Activated CD8-positive, alpha-beta T cell treated with anti-CD3 and anti-CD28 coated beads for 36 hours (primary cell): ENCODE data around the gene NDUFB7. TPM values are rescaled to one million over a fixed set of nuclear protein-coding genes. Genes with fewer than 3 reads are reported as not detected.
A peak's percentile ranks its signal among the peaks of the same experiment; 100 is the strongest.

ENCODE experiments used
- ATAC-seq: fragments of 200-7000 bp; cut with Tn5 transposase; one replicate; pipeline ENCODE4 v1.10.0; 2021; ENCODE audit warnings: mild to moderate bottlenecking, moderate library complexity
- CTCF ChIA-PET: fragments of 350-600 bp; sonication (Branson Sonifier 250); formaldehyde crosslinking; loops from one replicate; lab custom pipeline; 2021; ENCODE audit warnings: antibody characterized with exemption; lab: Charles Lee
- POLR2A ChIA-PET: fragments of 350-600 bp; sonication (Branson Sonifier 250); formaldehyde crosslinking; loops from one replicate; lab custom pipeline; 2021; ENCODE audit warnings: antibody characterized with exemption; lab: Charles Lee
- DNase-seq: peaks from one replicate; pipeline ENCODE4 v3.0.0-alpha.2; 2020
- H3K27ac Mint-ChIP-seq: one replicate; pipeline ENCODE4 v1.8.0; 2021; ENCODE audit warnings: mild to moderate bottlenecking, mixed read lengths
- H3K27me3 Mint-ChIP-seq: one replicate; pipeline ENCODE4 v1.8.0; 2021; ENCODE audit warnings: mixed read lengths
- H3K36me3 Mint-ChIP-seq: one replicate; pipeline ENCODE4 v1.8.0; 2021; ENCODE audit warnings: low read depth, mixed read lengths
- H3K4me1 Mint-ChIP-seq: one replicate; pipeline ENCODE4 v1.8.0; 2021; ENCODE audit warnings: low read depth, mixed read lengths
- H3K4me3 Mint-ChIP-seq: one replicate; pipeline ENCODE4 v1.8.0; 2021; ENCODE audit warnings: mild to moderate bottlenecking, moderate library complexity, mixed read lengths
- H3K9me3 Mint-ChIP-seq: one replicate; pipeline ENCODE4 v1.8.0; 2021; ENCODE audit warnings: mixed read lengths
- intact Hi-C: fragments of 100-400 bp; cut with micrococcal nuclease; formaldehyde crosslinking; loops from one replicate; pipeline ENCODE4 v1.10.0; 2022
- total RNA-seq, 2 experiments: library from RNA; stranded (reverse); gene quantifications; one replicate each; pipeline ENCODE4 v1.2.3, GENCODE V29; 2021
- TF ChIP-seq, protein P1 (sequence below): fragments of 200-600 bp; IDR thresholded peaks from one replicate; pipeline ENCODE4 v1.8.0; 2022; ENCODE audit warnings: antibody characterized with exemption, mild to moderate bottlenecking

NDUFB7 gene
- total RNA-seq, 2 experiments from 2014 or later, result 123 to 135 TPM

DNA sequence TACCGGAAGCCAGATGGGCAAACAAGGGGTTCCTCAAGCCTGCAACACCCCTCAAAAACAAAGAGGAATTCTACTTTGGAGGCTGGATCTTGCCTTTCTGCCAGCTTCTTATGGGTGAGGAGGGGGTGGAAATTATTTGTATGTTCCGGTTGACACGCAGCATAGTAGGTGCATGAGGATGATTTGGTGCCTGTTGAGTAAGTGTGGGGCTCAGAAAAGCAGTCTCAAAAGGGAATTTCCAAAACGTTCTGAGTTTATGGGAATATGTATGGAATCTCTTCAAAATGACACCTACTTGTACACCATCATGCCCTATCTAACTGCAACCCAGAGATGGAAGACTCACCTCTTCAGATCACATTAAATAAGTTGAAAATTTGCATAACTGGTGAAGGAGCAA is 45.4 kb downstream of the NDUFB7 start:
- H3K27me3 Mint-ChIP-seq, result no peaks in the 10 kb centered on the region
- CTCF ChIA-PET, result interaction anchor here (1.4 to 1.5 kb wide), 2 partner anchors 21 to 120 kb away, joined by 3 to 6 read pairs; no protein-coding TSS in a partner anchor
- H3K4me1 Mint-ChIP-seq, result peaks cover 38% of the 10 kb centered on the region
- ATAC-seq (no peak), DNase-seq (no peak)
- POLR2A ChIA-PET, result interaction anchor here (0.6 to 0.9 kb wide), 2 partner anchors 12 to 162 kb away, joined by 3 read pairs; no protein-coding TSS in a partner anchor
- H3K36me3 Mint-ChIP-seq, result peaks cover 2% of the 10 kb centered on the region
- TF ChIP-seq, protein P1, sequence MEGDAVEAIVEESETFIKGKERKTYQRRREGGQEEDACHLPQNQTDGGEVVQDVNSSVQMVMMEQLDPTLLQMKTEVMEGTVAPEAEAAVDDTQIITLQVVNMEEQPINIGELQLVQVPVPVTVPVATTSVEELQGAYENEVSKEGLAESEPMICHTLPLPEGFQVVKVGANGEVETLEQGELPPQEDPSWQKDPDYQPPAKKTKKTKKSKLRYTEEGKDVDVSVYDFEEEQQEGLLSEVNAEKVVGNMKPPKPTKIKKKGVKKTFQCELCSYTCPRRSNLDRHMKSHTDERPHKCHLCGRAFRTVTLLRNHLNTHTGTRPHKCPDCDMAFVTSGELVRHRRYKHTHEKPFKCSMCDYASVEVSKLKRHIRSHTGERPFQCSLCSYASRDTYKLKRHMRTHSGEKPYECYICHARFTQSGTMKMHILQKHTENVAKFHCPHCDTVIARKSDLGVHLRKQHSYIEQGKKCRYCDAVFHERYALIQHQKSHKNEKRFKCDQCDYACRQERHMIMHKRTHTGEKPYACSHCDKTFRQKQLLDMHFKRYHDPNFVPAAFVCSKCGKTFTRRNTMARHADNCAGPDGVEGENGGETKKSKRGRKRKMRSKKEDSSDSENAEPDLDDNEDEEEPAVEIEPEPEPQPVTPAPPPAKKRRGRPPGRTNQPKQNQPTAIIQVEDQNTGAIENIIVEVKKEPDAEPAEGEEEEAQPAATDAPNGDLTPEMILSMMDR, result no peak
- intact Hi-C loops, result no loop called here
- H3K27ac Mint-ChIP-seq, result no peak overlapping the region
- no peaks in the 10 kb centered on the region for H3K9me3 Mint-ChIP-seq
- no peak overlapping the region for H3K4me3 Mint-ChIP-seq

DNA sequence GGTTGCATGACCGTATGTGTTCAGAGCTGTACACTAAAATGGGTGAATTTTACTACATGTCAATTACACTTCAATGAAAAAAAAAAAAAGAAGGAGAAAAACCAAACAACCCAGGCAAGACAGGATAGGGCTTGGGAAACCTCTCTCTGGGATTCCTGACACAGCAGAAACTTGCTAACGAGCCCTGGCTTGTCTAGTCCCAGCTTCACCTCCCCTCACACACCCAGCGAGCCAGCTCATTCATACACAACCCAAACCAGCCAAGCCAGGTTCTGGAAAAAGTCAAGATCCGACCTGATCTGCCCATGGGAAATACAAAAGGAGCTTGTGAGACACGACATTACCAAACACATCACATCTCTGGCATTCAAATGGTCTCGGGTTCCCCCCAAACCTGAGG is 46.1 kb downstream of the NDUFB7 start:
- H3K4me3 Mint-ChIP-seq, result no peak overlapping the region
- intact Hi-C loops, result no loop called here

DNA sequence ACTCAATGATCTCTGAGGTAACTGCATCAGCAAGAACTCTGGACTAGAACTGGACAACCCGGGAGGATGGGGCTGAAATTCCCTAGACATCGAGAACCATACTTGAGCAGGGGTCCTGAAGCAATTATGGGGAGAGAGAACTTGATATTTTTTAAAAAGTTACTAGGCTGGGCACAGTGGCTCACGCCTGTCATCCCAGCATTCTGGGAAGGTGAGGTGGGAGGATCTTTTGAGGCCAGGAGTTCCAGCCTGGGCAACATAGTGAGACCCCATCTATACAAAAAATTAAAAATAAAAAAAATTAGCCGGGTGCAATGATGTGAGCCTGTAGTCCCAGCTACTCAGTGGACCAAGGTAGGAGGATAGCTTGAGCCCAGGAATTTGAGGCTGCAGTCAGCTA is 51.3 kb downstream of the NDUFB7 start:
- POLR2A ChIA-PET, result interaction anchor here (1.0 kb wide), 1 partner anchor 22 kb away, joined by 3 read pairs; no protein-coding TSS in a partner anchor
- no peak for DNase-seq
- intact Hi-C loops, result no loop called here
- no peak for ATAC-seq
- Mint-ChIP-seq H3K36me3 (peaks cover 22% of the 10 kb centered on the region), H3K9me3 (no peaks in the 10 kb centered on the region), H3K4me1 (peaks cover 56% of the 10 kb centered on the region), H3K4me3 (no peak overlapping the region), H3K27me3 (no peaks in the 10 kb centered on the region), H3K27ac (peak overlapping the region; percentile 95)
- CTCF ChIA-PET, result interaction anchor here (1.2 to 1.3 kb wide), 3 partner anchors 14 to 51 kb away, joined by 3 to 5 read pairs (median 3); partner anchors contain the start of gene NDUFB7
- TF ChIP-seq, protein P1, result no peak

More for the DNA sequence above, 46.1 kb downstream of the NDUFB7 start:
- no peak for ATAC-seq
- TF ChIP-seq, protein P1, result no peak
- ChIA-PET CTCF (interaction anchor here (0.8 to 1.5 kb wide), 3 partner anchors 21 to 119 kb away, joined by 3 to 6 read pairs (median 3); no protein-coding TSS in a partner anchor), POLR2A (interaction anchor here (0.6 to 0.9 kb wide), 2 partner anchors 12 to 163 kb away, joined by 3 read pairs; no protein-coding TSS in a partner anchor)
- Mint-ChIP-seq H3K4me1 (peaks cover 34% of the 10 kb centered on the region), H3K27ac (no peak overlapping the region), H3K9me3 (no peaks in the 10 kb centered on the region), H3K27me3 (no peaks in the 10 kb centered on the region), H3K36me3 (peaks cover 1% of the 10 kb centered on the region)
- no peak for DNase-seq

DNA sequence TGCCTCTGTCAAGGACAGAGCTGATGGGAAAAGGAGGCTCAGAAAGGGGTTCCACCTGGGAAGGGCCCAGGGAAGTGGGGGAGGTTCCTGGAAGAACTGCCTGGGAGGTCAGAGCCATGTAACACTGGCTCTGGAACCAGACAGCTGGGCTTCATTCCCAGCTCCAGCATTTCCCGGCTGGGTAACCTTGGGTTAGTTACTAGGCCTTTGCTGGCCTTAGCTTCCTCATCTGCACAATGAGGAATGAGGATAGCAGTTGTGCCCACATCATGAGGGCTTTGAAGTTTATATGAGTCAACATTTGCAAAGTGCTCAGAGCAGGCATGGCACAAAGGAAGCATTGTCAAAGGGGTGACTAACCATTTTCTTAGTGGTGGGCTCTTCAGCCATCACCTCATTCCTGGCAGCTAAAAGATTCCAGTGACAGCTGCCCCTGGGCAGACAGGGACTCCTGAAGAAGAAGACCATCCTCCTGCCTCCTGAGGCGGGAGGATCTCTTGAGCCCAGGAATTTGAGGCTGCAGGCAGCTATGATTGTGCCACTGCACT is 51.9 kb downstream of the NDUFB7 start:
- Mint-ChIP-seq H3K36me3 (peaks cover 28% of the 10 kb centered on the region), H3K27me3 (no peaks in the 10 kb centered on the region), H3K4me1 (peaks cover 59% of the 10 kb centered on the region), H3K9me3 (no peaks in the 10 kb centered on the region), H3K4me3 (peak overlapping the region; percentile 81), H3K27ac (peak overlapping the region; percentile 95)
- POLR2A ChIA-PET, result interaction anchor here (0.6 to 0.7 kb wide), 2 partner anchors 16 to 28 kb away, joined by 3 to 4 read pairs; no protein-coding TSS in a partner anchor
- TF ChIP-seq, protein P1, result no peak
- DNase-seq (peak; percentile 41), ATAC-seq (no peak)
- CTCF ChIA-PET, result interaction anchor here (1.2 to 1.3 kb wide), 2 partner anchors 14 to 37 kb away, joined by 3 to 5 read pairs; no protein-coding TSS in a partner anchor
- intact Hi-C loops, result no loop called here
